Measurements from ENCODE around the gene NAT9.

GRCh38 chr17:74812109-74813009 lies 36.2 kb upstream of the NAT9 start:
- TF ChIP-seq POLR2A (IDR thresholded peaks at IDR 0.05) (no peak), CTCF (IDR thresholded peaks at IDR 0.05) (no peak)
